Measurements from ENCODE around the gene LMAN2.

DNA sequence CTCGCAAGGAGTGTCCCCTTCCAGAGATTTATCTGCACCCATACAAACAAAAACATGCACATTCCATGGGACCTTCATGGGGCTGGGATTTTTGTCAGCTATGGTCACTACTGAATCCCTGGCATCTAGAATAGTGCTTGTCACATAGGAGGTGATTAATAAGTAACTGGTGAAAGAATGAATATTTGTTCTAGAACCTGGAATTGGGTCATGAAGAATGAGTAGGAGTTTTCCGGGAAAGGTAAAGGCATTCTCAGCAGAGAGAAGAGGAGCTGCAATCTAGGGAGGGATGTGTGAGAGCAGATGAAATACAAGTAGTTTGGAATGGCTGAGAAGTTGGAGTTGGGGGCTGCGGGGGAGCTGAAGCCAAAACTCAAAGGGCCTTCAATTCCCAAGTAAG, 2.8 kb upstream of the LMAN2 start:
- TF ChIP-seq, protein P1, sequence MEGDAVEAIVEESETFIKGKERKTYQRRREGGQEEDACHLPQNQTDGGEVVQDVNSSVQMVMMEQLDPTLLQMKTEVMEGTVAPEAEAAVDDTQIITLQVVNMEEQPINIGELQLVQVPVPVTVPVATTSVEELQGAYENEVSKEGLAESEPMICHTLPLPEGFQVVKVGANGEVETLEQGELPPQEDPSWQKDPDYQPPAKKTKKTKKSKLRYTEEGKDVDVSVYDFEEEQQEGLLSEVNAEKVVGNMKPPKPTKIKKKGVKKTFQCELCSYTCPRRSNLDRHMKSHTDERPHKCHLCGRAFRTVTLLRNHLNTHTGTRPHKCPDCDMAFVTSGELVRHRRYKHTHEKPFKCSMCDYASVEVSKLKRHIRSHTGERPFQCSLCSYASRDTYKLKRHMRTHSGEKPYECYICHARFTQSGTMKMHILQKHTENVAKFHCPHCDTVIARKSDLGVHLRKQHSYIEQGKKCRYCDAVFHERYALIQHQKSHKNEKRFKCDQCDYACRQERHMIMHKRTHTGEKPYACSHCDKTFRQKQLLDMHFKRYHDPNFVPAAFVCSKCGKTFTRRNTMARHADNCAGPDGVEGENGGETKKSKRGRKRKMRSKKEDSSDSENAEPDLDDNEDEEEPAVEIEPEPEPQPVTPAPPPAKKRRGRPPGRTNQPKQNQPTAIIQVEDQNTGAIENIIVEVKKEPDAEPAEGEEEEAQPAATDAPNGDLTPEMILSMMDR (IDR thresholded peaks at IDR 0.05), result no peak
- no peak for TF ChIP-seq NR3C1 (IDR thresholded peaks at IDR 0.05)
- TF ChIP-seq, protein P2, sequence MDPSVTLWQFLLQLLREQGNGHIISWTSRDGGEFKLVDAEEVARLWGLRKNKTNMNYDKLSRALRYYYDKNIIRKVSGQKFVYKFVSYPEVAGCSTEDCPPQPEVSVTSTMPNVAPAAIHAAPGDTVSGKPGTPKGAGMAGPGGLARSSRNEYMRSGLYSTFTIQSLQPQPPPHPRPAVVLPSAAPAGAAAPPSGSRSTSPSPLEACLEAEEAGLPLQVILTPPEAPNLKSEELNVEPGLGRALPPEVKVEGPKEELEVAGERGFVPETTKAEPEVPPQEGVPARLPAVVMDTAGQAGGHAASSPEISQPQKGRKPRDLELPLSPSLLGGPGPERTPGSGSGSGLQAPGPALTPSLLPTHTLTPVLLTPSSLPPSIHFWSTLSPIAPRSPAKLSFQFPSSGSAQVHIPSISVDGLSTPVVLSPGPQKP (IDR thresholded peaks at IDR 0.05; ENCODE audit: low read depth, low read length), result no peak
- TF ChIP-seq MYC (IDR thresholded peaks at IDR 0.05; ENCODE audit: borderline replicate concordance, low read length), result no peak
- TF ChIP-seq, protein P3, sequence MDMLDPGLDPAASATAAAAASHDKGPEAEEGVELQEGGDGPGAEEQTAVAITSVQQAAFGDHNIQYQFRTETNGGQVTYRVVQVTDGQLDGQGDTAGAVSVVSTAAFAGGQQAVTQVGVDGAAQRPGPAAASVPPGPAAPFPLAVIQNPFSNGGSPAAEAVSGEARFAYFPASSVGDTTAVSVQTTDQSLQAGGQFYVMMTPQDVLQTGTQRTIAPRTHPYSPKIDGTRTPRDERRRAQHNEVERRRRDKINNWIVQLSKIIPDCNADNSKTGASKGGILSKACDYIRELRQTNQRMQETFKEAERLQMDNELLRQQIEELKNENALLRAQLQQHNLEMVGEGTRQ (IDR thresholded peaks at IDR 0.05), result no peak
- TF ChIP-seq POLR2AphosphoS2 (conservative IDR thresholded peaks at IDR 0.05; ENCODE audit: low read length), result no peak
- TF ChIP-seq, protein P4, sequence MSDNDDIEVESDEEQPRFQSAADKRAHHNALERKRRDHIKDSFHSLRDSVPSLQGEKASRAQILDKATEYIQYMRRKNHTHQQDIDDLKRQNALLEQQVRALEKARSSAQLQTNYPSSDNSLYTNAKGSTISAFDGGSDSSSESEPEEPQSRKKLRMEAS (IDR thresholded peaks at IDR 0.05), result no peak
- TF ChIP-seq POLR2A (IDR thresholded peaks at IDR 0.05; ENCODE audit: low read length), result no peak
- TF ChIP-seq MAZ (IDR thresholded peaks at IDR 0.05; ENCODE audit: borderline replicate concordance, low read depth, low read length), result no peak
- no peak for TF ChIP-seq CBX2 (IDR thresholded peaks at IDR 0.05; ENCODE audit: borderline replicate concordance, low read depth)
- TF ChIP-seq TP53 (CRISPR knock-in tag; IDR thresholded peaks at IDR 0.05), result no peak
